ENCODE results near the gene CYP2C19. TPM values are rescaled to one million over a fixed set of nuclear protein-coding genes. Genes with fewer than 3 reads are reported as not detected.

Gene CYP2C19
- polyA plus RNA-seq, 1 donor from 2014 or later: 0.16 TPM

GRCh38 chr10:94859086-94859485, 96.6 kb downstream of the CYP2C19 start:
- Histone ChIP-seq H3K27me3 (ENCODE audit: insufficient read depth, low read depth, low read length) (no peaks in the 10 kb centered on the region), H3K9me2 (ENCODE audit: insufficient read depth, low read length) (no peaks in the 10 kb centered on the region), H3F3A (ENCODE audit: insufficient read depth, low read length, poor library complexity, severe bottlenecking) (no peaks in the 10 kb centered on the region), H2AFZ (ENCODE audit: low read depth, low read length) (no peak overlapping the region), H3K79me2 (replicated peaks; ENCODE audit: insufficient read depth, low read length) (no peaks in the 10 kb centered on the region), H3K36me3 (ENCODE audit: insufficient read depth, low read length) (no peaks in the 10 kb centered on the region), H3K9ac (ENCODE audit: low read length) (no peak overlapping the region), H3K4me3 (ENCODE audit: low read length) (no peak overlapping the region), H3K4me2 (ENCODE audit: low read length) (no peak overlapping the region), H4K20me1 (ENCODE audit: insufficient read depth) (no peaks in the 10 kb centered on the region), H3K9me3 (ENCODE audit: low read length) (no peaks in the 10 kb centered on the region), H3K27ac (ENCODE audit: low read length) (no peak overlapping the region)
- TF ChIP-seq POLR2AphosphoS5 (IDR thresholded peaks at IDR 0.05) (no peak), REST (IDR thresholded peaks at IDR 0.05; ENCODE audit: borderline replicate concordance) (no peak), MXI1 (conservative IDR thresholded peaks at IDR 0.05; ENCODE audit: poor library complexity, severe bottlenecking) (no peak), TAF1 (IDR thresholded peaks at IDR 0.05; ENCODE audit: low read depth) (no peak), RAD21 (conservative IDR thresholded peaks at IDR 0.05) (no peak), SMC3 (conservative IDR thresholded peaks at IDR 0.05; ENCODE audit: poor library complexity) (no peak), EP300 (conservative IDR thresholded peaks at IDR 0.05; ENCODE audit: poor library complexity, severe bottlenecking) (no peak), EZH2 (IDR thresholded peaks at IDR 0.05; ENCODE audit: borderline replicate concordance, insufficient read depth, low read length, poor library complexity, severe bottlenecking) (no peak), CTCF (IDR thresholded peaks at IDR 0.05; ENCODE audit: poor library complexity, severe bottlenecking) (no peak)

GRCh38 chr10:94878649-94879048, 116.2 kb downstream of the CYP2C19 start:
- Histone ChIP-seq H3F3A (ENCODE audit: insufficient read depth, low read length, poor library complexity, severe bottlenecking) (no peaks in the 10 kb centered on the region), H2AFZ (ENCODE audit: low read depth, low read length) (no peak overlapping the region), H3K4me3 (ENCODE audit: low read length) (no peak overlapping the region), H3K79me2 (replicated peaks; ENCODE audit: insufficient read depth, low read length) (no peaks in the 10 kb centered on the region), H3K36me3 (ENCODE audit: insufficient read depth, low read length) (no peaks in the 10 kb centered on the region), H3K27me3 (ENCODE audit: insufficient read depth, low read depth, low read length) (no peaks in the 10 kb centered on the region), H3K4me2 (ENCODE audit: low read length) (no peak overlapping the region), H3K27ac (ENCODE audit: low read length) (no peak overlapping the region), H3K9me2 (ENCODE audit: insufficient read depth, low read length) (no peaks in the 10 kb centered on the region), H3K9me3 (ENCODE audit: low read length) (no peaks in the 10 kb centered on the region), H3K9ac (ENCODE audit: low read length) (no peak overlapping the region), H4K20me1 (ENCODE audit: insufficient read depth) (no peaks in the 10 kb centered on the region)
- TF ChIP-seq REST (IDR thresholded peaks at IDR 0.05; ENCODE audit: borderline replicate concordance): no peak
- TF ChIP-seq CTCF (IDR thresholded peaks at IDR 0.05; ENCODE audit: poor library complexity, severe bottlenecking): no peak
- TF ChIP-seq TAF1 (IDR thresholded peaks at IDR 0.05; ENCODE audit: low read depth): no peak
- no peak for TF ChIP-seq RAD21 (conservative IDR thresholded peaks at IDR 0.05)
- TF ChIP-seq POLR2AphosphoS5 (IDR thresholded peaks at IDR 0.05): no peak
- no peak for TF ChIP-seq SMC3 (conservative IDR thresholded peaks at IDR 0.05; ENCODE audit: poor library complexity)
- no peak for TF ChIP-seq EZH2 (IDR thresholded peaks at IDR 0.05; ENCODE audit: borderline replicate concordance, insufficient read depth, low read length, poor library complexity, severe bottlenecking)
- no peak for TF ChIP-seq EP300 (conservative IDR thresholded peaks at IDR 0.05; ENCODE audit: poor library complexity, severe bottlenecking)
- TF ChIP-seq MXI1 (conservative IDR thresholded peaks at IDR 0.05; ENCODE audit: poor library complexity, severe bottlenecking): no peak

Measured in neural cell (in vitro differentiated cells).